Measurements from ENCODE around the gene ARHGEF28. TPM values are rescaled to one million over a fixed set of nuclear protein-coding genes. Genes with fewer than 3 reads are reported as not detected.

ARHGEF28 gene
- total RNA-seq, 2 donors from 2014 or later, result 0.16 to 0.17 TPM

- H3K36me3 Mint-ChIP-seq (ENCODE audit: low read depth), result no peaks in the 10 kb centered on the region
- ATAC-seq (replicated peaks), result no peak
- peaks cover 33% of the 10 kb centered on the region for H3K27me3 Mint-ChIP-seq
- H3K4me3 Mint-ChIP-seq, result no peak overlapping the region
- no peaks in the 10 kb centered on the region for H3K9me3 Mint-ChIP-seq
- H3K27ac Mint-ChIP-seq, result no peak overlapping the region
- no peaks in the 10 kb centered on the region for H3K4me1 Mint-ChIP-seq
Observed at GRCh38 chr5:73631500-73631899, 5.5 kb downstream of the ARHGEF28 start.

GRCh38 chr5:73633060-73633459, 7.1 kb downstream of the ARHGEF28 start:
- Mint-ChIP-seq H3K4me1 (no peaks in the 10 kb centered on the region), H3K9me3 (no peaks in the 10 kb centered on the region), H3K27ac (no peak overlapping the region), H3K36me3 (ENCODE audit: low read depth) (no peaks in the 10 kb centered on the region), H3K27me3 (peaks cover 32% of the 10 kb centered on the region), H3K4me3 (no peak overlapping the region)
- ATAC-seq (replicated peaks), result no peak

- no peak for ATAC-seq (replicated peaks)
- Mint-ChIP-seq H3K27ac (no peak overlapping the region), H3K4me3 (no peak overlapping the region), H3K4me1 (no peaks in the 10 kb centered on the region), H3K9me3 (no peaks in the 10 kb centered on the region), H3K36me3 (ENCODE audit: low read depth) (no peaks in the 10 kb centered on the region), H3K27me3 (peaks cover 28% of the 10 kb centered on the region)
Observed at GRCh38 chr5:73636408-73636807, 10.4 kb downstream of the ARHGEF28 start.

GRCh38 chr5:73637565-73637964, 11.6 kb downstream of the ARHGEF28 start:
- no peaks in the 10 kb centered on the region for H3K9me3 Mint-ChIP-seq
- H3K4me1 Mint-ChIP-seq, result no peaks in the 10 kb centered on the region
- no peak for ATAC-seq (replicated peaks)
- H3K4me3 Mint-ChIP-seq, result no peak overlapping the region
- no peak overlapping the region for H3K27ac Mint-ChIP-seq
- H3K27me3 Mint-ChIP-seq, result peaks cover 31% of the 10 kb centered on the region
- H3K36me3 Mint-ChIP-seq (ENCODE audit: low read depth), result no peaks in the 10 kb centered on the region

- H3K9me3 Mint-ChIP-seq, result no peaks in the 10 kb centered on the region
- peaks cover 27% of the 10 kb centered on the region for H3K27me3 Mint-ChIP-seq
- no peaks in the 10 kb centered on the region for H3K4me1 Mint-ChIP-seq
- no peak for ATAC-seq (replicated peaks)
- H3K27ac Mint-ChIP-seq, result no peak overlapping the region
- no peak overlapping the region for H3K4me3 Mint-ChIP-seq
- H3K36me3 Mint-ChIP-seq (ENCODE audit: low read depth), result no peaks in the 10 kb centered on the region
Observed at GRCh38 chr5:73638344-73639095, 12.5 kb downstream of the ARHGEF28 start.

GRCh38 chr5:73640861-73641320, 14.9 kb downstream of the ARHGEF28 start:
- Mint-ChIP-seq H3K27ac (no peak overlapping the region), H3K36me3 (ENCODE audit: low read depth) (no peaks in the 10 kb centered on the region), H3K27me3 (peaks cover 31% of the 10 kb centered on the region), H3K9me3 (no peaks in the 10 kb centered on the region), H3K4me1 (no peaks in the 10 kb centered on the region), H3K4me3 (no peak overlapping the region)
- no peak for ATAC-seq (replicated peaks)

- H3K36me3 Mint-ChIP-seq (ENCODE audit: low read depth), result no peaks in the 10 kb centered on the region
Observed at GRCh38 chr5:73641811-73642210, 15.8 kb downstream of the ARHGEF28 start.

GRCh38 chr5:73642344-73642743, 16.3 kb downstream of the ARHGEF28 start:
- H3K4me3 Mint-ChIP-seq, result no peak overlapping the region
- no peaks in the 10 kb centered on the region for H3K36me3 Mint-ChIP-seq (ENCODE audit: low read depth)
- peaks cover 36% of the 10 kb centered on the region for H3K27me3 Mint-ChIP-seq
- no peaks in the 10 kb centered on the region for H3K4me1 Mint-ChIP-seq
- H3K9me3 Mint-ChIP-seq, result no peaks in the 10 kb centered on the region
- no peak for ATAC-seq (replicated peaks)
- H3K27ac Mint-ChIP-seq, result no peak overlapping the region

More at GRCh38 chr5:73641811-73642210, 15.8 kb downstream of the ARHGEF28 start:
- no peak overlapping the region for H3K27ac Mint-ChIP-seq
- H3K27me3 Mint-ChIP-seq, result peaks cover 38% of the 10 kb centered on the region
- H3K4me3 Mint-ChIP-seq, result no peak overlapping the region
- no peak for ATAC-seq (replicated peaks)
- H3K4me1 Mint-ChIP-seq, result no peaks in the 10 kb centered on the region
- H3K9me3 Mint-ChIP-seq, result no peaks in the 10 kb centered on the region

GRCh38 chr5:73644385-73644963, 18.5 kb downstream of the ARHGEF28 start:
- peaks cover 35% of the 10 kb centered on the region for H3K27me3 Mint-ChIP-seq
- H3K4me1 Mint-ChIP-seq, result no peaks in the 10 kb centered on the region
- no peak overlapping the region for H3K4me3 Mint-ChIP-seq
- H3K36me3 Mint-ChIP-seq (ENCODE audit: low read depth), result no peaks in the 10 kb centered on the region
- H3K9me3 Mint-ChIP-seq, result no peaks in the 10 kb centered on the region
- no peak overlapping the region for H3K27ac Mint-ChIP-seq
- ATAC-seq (replicated peaks), result no peak

GRCh38 chr5:73647721-73648120, 21.7 kb downstream of the ARHGEF28 start:
- H3K4me3 Mint-ChIP-seq, result no peak overlapping the region
- no peaks in the 10 kb centered on the region for H3K9me3 Mint-ChIP-seq
- ATAC-seq (replicated peaks), result no peak
- H3K27me3 Mint-ChIP-seq, result peaks cover 25% of the 10 kb centered on the region
- no peak overlapping the region for H3K27ac Mint-ChIP-seq
- no peaks in the 10 kb centered on the region for H3K36me3 Mint-ChIP-seq (ENCODE audit: low read depth)
- H3K4me1 Mint-ChIP-seq, result no peaks in the 10 kb centered on the region

GRCh38 chr5:73648515-73648914, 22.5 kb downstream of the ARHGEF28 start:
- Mint-ChIP-seq H3K36me3 (ENCODE audit: low read depth) (no peaks in the 10 kb centered on the region), H3K4me3 (no peak overlapping the region), H3K9me3 (no peaks in the 10 kb centered on the region), H3K4me1 (no peaks in the 10 kb centered on the region), H3K27me3 (peaks cover 25% of the 10 kb centered on the region), H3K27ac (no peak overlapping the region)
- no peak for ATAC-seq (replicated peaks)

GRCh38 chr5:73649926-73650325, 23.9 kb downstream of the ARHGEF28 start:
- no peaks in the 10 kb centered on the region for H3K9me3 Mint-ChIP-seq
- no peak overlapping the region for H3K4me3 Mint-ChIP-seq
- peaks cover 18% of the 10 kb centered on the region for H3K27me3 Mint-ChIP-seq
- H3K4me1 Mint-ChIP-seq, result no peaks in the 10 kb centered on the region
- no peaks in the 10 kb centered on the region for H3K36me3 Mint-ChIP-seq (ENCODE audit: low read depth)
- ATAC-seq (replicated peaks), result no peak
- no peak overlapping the region for H3K27ac Mint-ChIP-seq

- H3K36me3 Mint-ChIP-seq (ENCODE audit: low read depth), result no peaks in the 10 kb centered on the region
- no peak overlapping the region for H3K27ac Mint-ChIP-seq
- H3K4me3 Mint-ChIP-seq, result no peak overlapping the region
- no peak for ATAC-seq (replicated peaks)
- H3K4me1 Mint-ChIP-seq, result no peaks in the 10 kb centered on the region
- H3K9me3 Mint-ChIP-seq, result no peaks in the 10 kb centered on the region
- H3K27me3 Mint-ChIP-seq, result peaks cover 15% of the 10 kb centered on the region
Observed at GRCh38 chr5:73652391-73652790, 26.4 kb downstream of the ARHGEF28 start.

- Mint-ChIP-seq H3K4me1 (no peaks in the 10 kb centered on the region), H3K9me3 (no peaks in the 10 kb centered on the region), H3K27me3 (peaks cover 10% of the 10 kb centered on the region), H3K4me3 (no peak overlapping the region), H3K27ac (no peak overlapping the region), H3K36me3 (ENCODE audit: low read depth) (no peaks in the 10 kb centered on the region)
- ATAC-seq (replicated peaks), result peak; percentile 44
Observed at GRCh38 chr5:73654171-73654811, 28.3 kb downstream of the ARHGEF28 start.

- Mint-ChIP-seq H3K36me3 (ENCODE audit: low read depth) (no peaks in the 10 kb centered on the region), H3K27ac (no peak overlapping the region), H3K4me1 (no peaks in the 10 kb centered on the region), H3K4me3 (no peak overlapping the region), H3K27me3 (peaks cover 10% of the 10 kb centered on the region), H3K9me3 (no peaks in the 10 kb centered on the region)
- ATAC-seq (replicated peaks), result no peak
Observed at GRCh38 chr5:73654819-73655318, 28.9 kb downstream of the ARHGEF28 start.

Measured in activated T-helper 17 cell treated with anti-CD3 and anti-CD28 coated beads, Interleukin-2, amount 50 U/mL, for 72 hours (primary cell).